Right kidney (tissue), 1 donor: Measurements from ENCODE around the gene FBXL7.

Source experiments
- DNase-seq: peaks from one replicate; pipeline ENCODE4 v3.0.0-alpha.2; 2016

FBXL7 gene

GRCh38 chr5:15501091-15501791, 1.3 kb downstream of the FBXL7 start:
- DNase-seq = peak; percentile 76

- no peak for DNase-seq
Observed at GRCh38 chr5:15502208-15502607, 2.2 kb downstream of the FBXL7 start.

- DNase-seq = no peak
Observed at GRCh38 chr5:15506146-15506545, 6.2 kb downstream of the FBXL7 start.

GRCh38 chr5:15506897-15507296, 6.9 kb downstream of the FBXL7 start:
- DNase-seq = no peak

- no peak for DNase-seq
Observed at GRCh38 chr5:15510092-15510491, 10.1 kb downstream of the FBXL7 start.

- DNase-seq = no peak
Observed at GRCh38 chr5:15510831-15511230, 10.9 kb downstream of the FBXL7 start.

GRCh38 chr5:15513431-15513830, 13.5 kb downstream of the FBXL7 start:
- no peak for DNase-seq

GRCh38 chr5:15513911-15514310, 13.9 kb downstream of the FBXL7 start:
- DNase-seq = no peak

GRCh38 chr5:15515229-15515628, 15.2 kb downstream of the FBXL7 start:
- no peak for DNase-seq

GRCh38 chr5:15516486-15516885, 16.5 kb downstream of the FBXL7 start:
- no peak for DNase-seq

- no peak for DNase-seq
Observed at GRCh38 chr5:15518786-15519185, 18.8 kb downstream of the FBXL7 start.

GRCh38 chr5:15520856-15521255, 20.9 kb downstream of the FBXL7 start:
- no peak for DNase-seq

- DNase-seq = no peak
Observed at GRCh38 chr5:15521381-15522186, 21.6 kb downstream of the FBXL7 start.

GRCh38 chr5:15522187-15522520, 22.2 kb downstream of the FBXL7 start:
- DNase-seq = no peak

- no peak for DNase-seq
Observed at GRCh38 chr5:15524712-15525111, 24.7 kb downstream of the FBXL7 start.

GRCh38 chr5:15525703-15526275, 25.8 kb downstream of the FBXL7 start:
- DNase-seq = no peak

GRCh38 chr5:15526413-15526812, 26.4 kb downstream of the FBXL7 start:
- no peak for DNase-seq

GRCh38 chr5:15528476-15528875, 28.5 kb downstream of the FBXL7 start:
- no peak for DNase-seq

- DNase-seq = no peak
Observed at GRCh38 chr5:15529013-15529412, 29.0 kb downstream of the FBXL7 start.

GRCh38 chr5:15529821-15530220, 29.8 kb downstream of the FBXL7 start:
- no peak for DNase-seq

- DNase-seq = no peak
Observed at GRCh38 chr5:15533129-15533893, 33.3 kb downstream of the FBXL7 start.

GRCh38 chr5:15535938-15536337, 36.0 kb downstream of the FBXL7 start:
- DNase-seq = no peak

- DNase-seq = no peak
Observed at GRCh38 chr5:15538516-15538915, 38.5 kb downstream of the FBXL7 start.
